Putamen (tissue), 1 donor: Measurements from ENCODE around the gene FOXO3B.
"Not testable (repeated sequence)": the region's sequence is repeated elsewhere in the genome, so short reads cannot be mapped to it uniquely, and the experiment has no call there.

ENCODE experiments used
- DNase-seq: peaks from one replicate; pipeline ENCODE4 v3.0.0-alpha.2; 2016; ENCODE audit warnings: low spot score

The FOXO3B gene

GRCh38 chr17:18650094-18650493 is 32.0 kb downstream of the FOXO3B start:
- DNase-seq = not testable (repeated sequence)

GRCh38 chr17:18644291-18644690 is 37.8 kb downstream of the FOXO3B start, which contains the start of gene TBC1D28:
TSS of gene TBC1D28 (minus strand) at chr17:18644391. CDS start at chr17:18641352, 3,039 bp downstream.
- DNase-seq = not testable (repeated sequence)

- DNase-seq = not testable (repeated sequence)
Observed at GRCh38 chr17:18643124-18643523, 39.0 kb downstream of the FOXO3B start.

GRCh38 chr17:18638357-18638756 is 43.8 kb downstream of the FOXO3B start:
- DNase-seq = not testable (repeated sequence)

GRCh38 chr17:18636237-18636636 is 45.9 kb downstream of the FOXO3B start:
- DNase-seq = not testable (repeated sequence)

- not testable (repeated sequence) for DNase-seq
Observed at GRCh38 chr17:18635773-18636172, 46.3 kb downstream of the FOXO3B start.

GRCh38 chr17:18634550-18635263 is 47.4 kb downstream of the FOXO3B start:
- DNase-seq = not testable (repeated sequence)
